CD14-positive monocyte (primary cell): ENCODE results near the gene TNIK. TPM values are rescaled to one million over a fixed set of nuclear protein-coding genes. Genes with fewer than 3 reads are reported as not detected.

ENCODE experiments used
- DNase-seq, 3 donors: peaks; one replicate each; pipeline ENCODE4 v3.0.0-alpha.2; 2011 to 2022
- H2AFZ ChIP-seq: 2 replicates; pipeline ENCODE4 v1.6.0; 2012; ENCODE audit warnings: mild to moderate bottlenecking, low read depth, low read length, inconsistent platforms; ENCODE audit not compliant: insufficient read depth, poor library complexity, severe bottlenecking
- H3K27ac ChIP-seq, 2 donors: 1 replicate in 1 of 2; 2 replicates in 1 of 2; pipeline ENCODE4 v1.5.1; 2012 to 2013; ENCODE audit warnings: low read length in 2 of 2, control low read depth in 1 of 2, inconsistent platforms in 1 of 2, low read depth in 1 of 2, mild to moderate bottlenecking in 1 of 2
- H3K27me3 ChIP-seq, 2 donors: one replicate each; pipeline versions ENCODE4 v1.6.0 to v1.6.1; 2011 to 2013; ENCODE audit warnings: low read length in 2 of 2; ENCODE audit not compliant: control insufficient read depth in 2 of 2, insufficient read depth in 2 of 2
- H3K36me3 ChIP-seq, 2 donors: replicated peaks in 1 of 2; 1 replicate in 1 of 2; 2 replicates in 1 of 2; pipeline versions ENCODE4 v1.5.1 to v1.6.1; 2012 to 2013; ENCODE audit warnings: low read length in 2 of 2, control low read depth in 1 of 2, inconsistent platforms in 1 of 2, mild to moderate bottlenecking in 1 of 2; ENCODE audit not compliant: insufficient read depth in 2 of 2, control insufficient read depth in 1 of 2
- H3K4me1 ChIP-seq, 2 donors: 1 replicate in 1 of 2; 2 replicates in 1 of 2; pipeline versions ENCODE4 v1.5.1 to v1.6.1; 2012 to 2013; ENCODE audit warnings: low read length in 2 of 2, control low read depth in 1 of 2, inconsistent platforms in 1 of 2, mild to moderate bottlenecking in 1 of 2, moderate library complexity in 1 of 2; ENCODE audit not compliant: insufficient read depth in 2 of 2, control insufficient read depth in 1 of 2
- H3K4me2 ChIP-seq: replicated peaks from 2 replicates; pipeline ENCODE3; 2012; ENCODE audit warnings: low read length, moderate library complexity, mild to moderate bottlenecking; ENCODE audit not compliant: poor library complexity, severe bottlenecking; ENCODE audit errors: extremely low read depth
- H3K4me3 ChIP-seq, 3 experiments: fragments of 200-600 bp in 1 of 3; sonication (generic) in 1 of 3; replicated peaks in 1 of 3; 1 replicate in 2 of 3; 2 replicates in 1 of 3; pipeline ENCODE4 v1.5.1; 2011 to 2013; ENCODE audit warnings: low read length in 3 of 3, mild to moderate bottlenecking in 3 of 3, control low read depth in 2 of 3, low read depth in 2 of 3, inconsistent platforms in 1 of 3, moderate library complexity in 1 of 3
- H3K79me2 ChIP-seq: 2 replicates; pipeline ENCODE4 v1.6.0; 2012; ENCODE audit warnings: mild to moderate bottlenecking, control low read depth, inconsistent platforms, low read length, moderate library complexity; ENCODE audit not compliant: insufficient read depth
- H3K9ac ChIP-seq: 2 replicates; pipeline ENCODE4 v1.6.0; 2017; ENCODE audit warnings: low read length, mild to moderate bottlenecking; ENCODE audit not compliant: insufficient read depth, poor library complexity, severe bottlenecking
- H3K9me3 ChIP-seq, 2 donors: replicated peaks in 1 of 2; 1 replicate in 1 of 2; 2 replicates in 1 of 2; pipeline versions ENCODE4 v1.5.1 to v1.6.1; 2012 to 2013; ENCODE audit warnings: low read length in 2 of 2, control low read depth in 1 of 2; ENCODE audit not compliant: control insufficient read depth in 1 of 2, insufficient read depth in 1 of 2
- H4K20me1 ChIP-seq: 2 replicates; pipeline ENCODE4 v1.6.0; 2012; ENCODE audit warnings: mild to moderate bottlenecking, low read length, control low read depth, moderate library complexity; ENCODE audit not compliant: insufficient read depth
- H3K27ac Mint-ChIP-seq, 7 donors: one replicate each; pipeline ENCODE4 v1.8.0; 2020; ENCODE audit warnings: mild to moderate bottlenecking in 7 of 7, mixed read lengths in 7 of 7, moderate library complexity in 6 of 7, inconsistent platforms in 2 of 7
- H3K27me3 Mint-ChIP-seq, 3 donors: one replicate each; pipeline ENCODE4 v1.8.0; 2021 to 2022; ENCODE audit warnings: low read depth in 3 of 3, mild to moderate bottlenecking in 3 of 3, mixed read lengths in 3 of 3, moderate library complexity in 3 of 3, inconsistent platforms in 1 of 3
- H3K36me3 Mint-ChIP-seq, 2 donors: one replicate each; pipeline ENCODE4 v1.8.0; 2020; ENCODE audit warnings: mixed read lengths in 2 of 2, inconsistent platforms in 1 of 2, mild to moderate bottlenecking in 1 of 2
- H3K4me1 Mint-ChIP-seq: one replicate; pipeline ENCODE4 v1.8.0; 2020; ENCODE audit warnings: mild to moderate bottlenecking, mixed read lengths
- H3K4me3 Mint-ChIP-seq, 2 donors: one replicate each; pipeline ENCODE4 v1.8.0; 2020; ENCODE audit warnings: mild to moderate bottlenecking in 2 of 2, mixed read lengths in 2 of 2, moderate library complexity in 1 of 2
- H3K9me3 Mint-ChIP-seq, 7 donors: one replicate each; pipeline ENCODE4 v1.8.0; 2020 to 2022; ENCODE audit warnings: mixed read lengths in 7 of 7, mild to moderate bottlenecking in 6 of 7, moderate library complexity in 6 of 7, inconsistent platforms in 2 of 7
- CTCF ChIP-seq: fragments of 200-600 bp; IDR thresholded peaks from one replicate; pipeline ENCODE4 v1.8.0; 2022; ENCODE audit warnings: antibody characterized with exemption, mild to moderate bottlenecking
- WGBS: methylation state at CpG from one replicate; pipeline ENCODE4 v1.1.5; 2013; ENCODE audit warnings: missing lambda C conversion rate; ENCODE audit not compliant: insufficient coverage; 5-methylcytosine and 5-hydroxymethylcytosine counted together
- intact Hi-C, 2 donors: fragments of 100-400 bp; cut with micrococcal nuclease; formaldehyde crosslinking; loops; one replicate each; pipeline versions ENCODE4 v1.15.0 to v1.15.1; 2023
- polyA plus RNA-seq, 3 donors: library from polyadenylated mRNA; depleted of rRNA in 1 of 3; unstranded in 2 of 3; stranded (reverse) in 1 of 3; fragments of 300-500 nt in 2 of 3; fragments of >200 nt in 1 of 3; fragmentation: Illumina TruSeq in 2 of 3; gene quantifications; 1 replicate in 2 of 3; 2 replicates in 1 of 3; pipeline ENCODE4 v1.2.3, GENCODE V29; 2012 to 2021

The TNIK gene
- polyA plus RNA-seq, 3 donors: 0.36 to 1.8 (median 0.75) TPM

GRCh38 chr3:171455603-171456550, 4.3 kb downstream of the TNIK start:
- 100% methylated on average over 1 of the region's 5 CpGs for WGBS
- Histone ChIP-seq H3K4me1 (peaks cover 18 to 20% of the 10 kb centered on the region in 2 donors), H3K27ac (no peak overlapping the region), H3K9me3 (no peaks in the 10 kb centered on the region), H3K36me3 (no peaks in the 10 kb centered on the region), H4K20me1 (no peaks in the 10 kb centered on the region), H3K9ac (no peak overlapping the region), H3K4me2 (no peak overlapping the region), H3K79me2 (no peaks in the 10 kb centered on the region), H3K4me3 (no peak overlapping the region), H3K27me3 (peaks cover 22 to 33% of the 10 kb centered on the region in 2 donors), H2AFZ (no peak overlapping the region)
- TF ChIP-seq CTCF: no peak
- Mint-ChIP-seq H3K27me3 (peaks cover 31 to 39% (median 34%) of the 10 kb centered on the region in 3 donors), H3K27ac (peak overlapping the region in 1 of 7 donors; percentile 16), H3K9me3 (peaks cover 0 to 13% (median 2%) of the 10 kb centered on the region in 7 donors), H3K4me3 (no peak overlapping the region), H3K36me3 (peaks cover 6 to 7% of the 10 kb centered on the region in 2 donors), H3K4me1 (peaks cover 30% of the 10 kb centered on the region)
- DNase-seq: no peak
- intact Hi-C loops: no loop called here

GRCh38 chr3:171454041-171454440, 6.2 kb downstream of the TNIK start:
- Histone ChIP-seq H3K36me3 (no peaks in the 10 kb centered on the region), H3K4me2 (no peak overlapping the region), H4K20me1 (no peaks in the 10 kb centered on the region), H3K9me3 (no peaks in the 10 kb centered on the region), H3K4me1 (peaks cover 11 to 12% of the 10 kb centered on the region in 2 donors), H3K4me3 (no peak overlapping the region), H2AFZ (no peak overlapping the region), H3K27ac (no peak overlapping the region), H3K79me2 (no peaks in the 10 kb centered on the region), H3K9ac (no peak overlapping the region), H3K27me3 (peaks cover 19 to 24% of the 10 kb centered on the region in 2 donors)
- WGBS: 100% methylated on average over 4 of the region's 8 CpGs
- H3K4me1 Mint-ChIP-seq: peaks cover 17% of the 10 kb centered on the region
- DNase-seq: no peak
- no peak for TF ChIP-seq CTCF
- peaks cover 22 to 23% (median 22%) of the 10 kb centered on the region in 3 donors for H3K27me3 Mint-ChIP-seq
- H3K36me3 Mint-ChIP-seq: peaks cover 2 to 4% of the 10 kb centered on the region in 2 donors
- H3K9me3 Mint-ChIP-seq: peaks cover 0 to 10% (median 0%) of the 10 kb centered on the region in 7 donors
- intact Hi-C loops: no loop called here
- H3K27ac Mint-ChIP-seq: no peak overlapping the region
- no peak overlapping the region for H3K4me3 Mint-ChIP-seq
